Measurements from ENCODE around the gene ASPHD2.

DNA sequence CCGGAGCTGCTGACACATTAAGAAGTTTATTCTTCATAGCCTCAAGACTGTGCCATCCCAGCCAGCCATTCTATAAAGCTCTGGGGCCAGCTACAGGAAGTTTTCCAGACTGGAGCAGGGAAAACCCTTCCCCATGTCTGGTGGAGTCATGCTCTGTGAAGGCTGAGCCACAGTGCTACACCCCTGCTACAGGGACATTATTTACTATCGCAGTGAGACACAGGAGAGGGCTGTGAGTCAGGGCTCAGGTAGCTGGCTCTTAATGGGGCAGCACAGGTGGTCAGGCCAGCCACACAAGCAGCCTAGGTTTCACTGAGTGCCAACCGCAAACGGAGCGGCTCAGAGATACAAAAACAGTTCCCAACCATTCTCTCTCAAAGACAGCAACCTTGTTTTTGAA is 42.5 kb downstream of the ASPHD2 start:
- TF ChIP-seq GABPA (IDR thresholded peaks at IDR 0.05; ENCODE audit: low read depth) (no peak), ZZZ3 (IDR thresholded peaks at IDR 0.05; ENCODE audit: control insufficient read depth, insufficient read length, low read depth) (no peak), EP300 (IDR thresholded peaks at IDR 0.05; ENCODE audit: borderline replicate concordance in 1 of 2, control insufficient read depth in 1 of 2, low read depth in 2 of 2, low read length in 2 of 2) (no peak), POLR2A (IDR thresholded peaks at IDR 0.05; ENCODE audit: low read depth, low read length) (no peak), CHD2 (IDR thresholded peaks at IDR 0.05; ENCODE audit: borderline replicate concordance, low read depth, low read length) (no peak), CBX3 (IDR thresholded peaks at IDR 0.05; ENCODE audit: borderline replicate concordance, low read depth) (no peak)
- TF ChIP-seq, protein P1, sequence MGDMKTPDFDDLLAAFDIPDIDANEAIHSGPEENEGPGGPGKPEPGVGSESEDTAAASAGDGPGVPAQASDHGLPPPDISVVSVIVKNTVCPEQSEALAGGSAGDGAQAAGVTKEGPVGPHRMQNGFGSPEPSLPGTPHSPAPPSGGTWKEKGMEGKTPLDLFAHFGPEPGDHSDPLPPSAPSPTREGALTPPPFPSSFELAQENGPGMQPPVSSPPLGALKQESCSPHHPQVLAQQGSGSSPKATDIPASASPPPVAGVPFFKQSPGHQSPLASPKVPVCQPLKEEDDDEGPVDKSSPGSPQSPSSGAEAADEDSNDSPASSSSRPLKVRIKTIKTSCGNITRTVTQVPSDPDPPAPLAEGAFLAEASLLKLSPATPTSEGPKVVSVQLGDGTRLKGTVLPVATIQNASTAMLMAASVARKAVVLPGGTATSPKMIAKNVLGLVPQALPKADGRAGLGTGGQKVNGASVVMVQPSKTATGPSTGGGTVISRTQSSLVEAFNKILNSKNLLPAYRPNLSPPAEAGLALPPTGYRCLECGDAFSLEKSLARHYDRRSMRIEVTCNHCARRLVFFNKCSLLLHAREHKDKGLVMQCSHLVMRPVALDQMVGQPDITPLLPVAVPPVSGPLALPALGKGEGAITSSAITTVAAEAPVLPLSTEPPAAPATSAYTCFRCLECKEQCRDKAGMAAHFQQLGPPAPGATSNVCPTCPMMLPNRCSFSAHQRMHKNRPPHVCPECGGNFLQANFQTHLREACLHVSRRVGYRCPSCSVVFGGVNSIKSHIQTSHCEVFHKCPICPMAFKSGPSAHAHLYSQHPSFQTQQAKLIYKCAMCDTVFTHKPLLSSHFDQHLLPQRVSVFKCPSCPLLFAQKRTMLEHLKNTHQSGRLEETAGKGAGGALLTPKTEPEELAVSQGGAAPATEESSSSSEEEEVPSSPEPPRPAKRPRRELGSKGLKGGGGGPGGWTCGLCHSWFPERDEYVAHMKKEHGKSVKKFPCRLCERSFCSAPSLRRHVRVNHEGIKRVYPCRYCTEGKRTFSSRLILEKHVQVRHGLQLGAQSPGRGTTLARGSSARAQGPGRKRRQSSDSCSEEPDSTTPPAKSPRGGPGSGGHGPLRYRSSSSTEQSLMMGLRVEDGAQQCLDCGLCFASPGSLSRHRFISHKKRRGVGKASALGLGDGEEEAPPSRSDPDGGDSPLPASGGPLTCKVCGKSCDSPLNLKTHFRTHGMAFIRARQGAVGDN (IDR thresholded peaks at IDR 0.05) = no peak
- TF ChIP-seq, protein P2, sequence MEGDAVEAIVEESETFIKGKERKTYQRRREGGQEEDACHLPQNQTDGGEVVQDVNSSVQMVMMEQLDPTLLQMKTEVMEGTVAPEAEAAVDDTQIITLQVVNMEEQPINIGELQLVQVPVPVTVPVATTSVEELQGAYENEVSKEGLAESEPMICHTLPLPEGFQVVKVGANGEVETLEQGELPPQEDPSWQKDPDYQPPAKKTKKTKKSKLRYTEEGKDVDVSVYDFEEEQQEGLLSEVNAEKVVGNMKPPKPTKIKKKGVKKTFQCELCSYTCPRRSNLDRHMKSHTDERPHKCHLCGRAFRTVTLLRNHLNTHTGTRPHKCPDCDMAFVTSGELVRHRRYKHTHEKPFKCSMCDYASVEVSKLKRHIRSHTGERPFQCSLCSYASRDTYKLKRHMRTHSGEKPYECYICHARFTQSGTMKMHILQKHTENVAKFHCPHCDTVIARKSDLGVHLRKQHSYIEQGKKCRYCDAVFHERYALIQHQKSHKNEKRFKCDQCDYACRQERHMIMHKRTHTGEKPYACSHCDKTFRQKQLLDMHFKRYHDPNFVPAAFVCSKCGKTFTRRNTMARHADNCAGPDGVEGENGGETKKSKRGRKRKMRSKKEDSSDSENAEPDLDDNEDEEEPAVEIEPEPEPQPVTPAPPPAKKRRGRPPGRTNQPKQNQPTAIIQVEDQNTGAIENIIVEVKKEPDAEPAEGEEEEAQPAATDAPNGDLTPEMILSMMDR (IDR thresholded peaks at IDR 0.05 in 2 of 3, conservative IDR thresholded peaks at IDR 0.05 in 1 of 3; ENCODE audit: control insufficient read depth in 2 of 3, extremely low read depth in 1 of 3, insufficient read depth in 1 of 3, low read depth in 3 of 3, low read length in 3 of 3) = no peak
- TF ChIP-seq, protein P3, sequence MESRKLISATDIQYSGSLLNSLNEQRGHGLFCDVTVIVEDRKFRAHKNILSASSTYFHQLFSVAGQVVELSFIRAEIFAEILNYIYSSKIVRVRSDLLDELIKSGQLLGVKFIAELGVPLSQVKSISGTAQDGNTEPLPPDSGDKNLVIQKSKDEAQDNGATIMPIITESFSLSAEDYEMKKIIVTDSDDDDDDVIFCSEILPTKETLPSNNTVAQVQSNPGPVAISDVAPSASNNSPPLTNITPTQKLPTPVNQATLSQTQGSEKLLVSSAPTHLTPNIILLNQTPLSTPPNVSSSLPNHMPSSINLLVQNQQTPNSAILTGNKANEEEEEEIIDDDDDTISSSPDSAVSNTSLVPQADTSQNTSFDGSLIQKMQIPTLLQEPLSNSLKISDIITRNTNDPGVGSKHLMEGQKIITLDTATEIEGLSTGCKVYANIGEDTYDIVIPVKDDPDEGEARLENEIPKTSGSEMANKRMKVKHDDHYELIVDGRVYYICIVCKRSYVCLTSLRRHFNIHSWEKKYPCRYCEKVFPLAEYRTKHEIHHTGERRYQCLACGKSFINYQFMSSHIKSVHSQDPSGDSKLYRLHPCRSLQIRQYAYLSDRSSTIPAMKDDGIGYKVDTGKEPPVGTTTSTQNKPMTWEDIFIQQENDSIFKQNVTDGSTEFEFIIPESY (IDR thresholded peaks at IDR 0.05) = no peak
